ENCODE measurements around the gene PEMT.

- TF ChIP-seq CTCF (IDR thresholded peaks at IDR 0.05) (no peak), POLR2A (IDR thresholded peaks at IDR 0.05) (no peak)
These were observed 49.9 kb downstream of the PEMT start for GRCh38 chr17:17541640-17542001.
